HG03432 (cell line): ENCODE data around the gene NRXN2.

Experiments used
- ATAC-seq: cut with Tn5 transposase; IDR thresholded peaks from one replicate; pipeline ENCODE4 v1.9.1; 2021; ENCODE audit warnings: mild to moderate bottlenecking, moderate library complexity; ENCODE audit not compliant: unreplicated experiment

NRXN2 gene

GRCh38 chr11:64759131-64759721 lies 36.2 kb upstream of the NRXN2 start:
- ATAC-seq: no peak

- ATAC-seq: no peak
These were observed 35.5 kb upstream of the NRXN2 start for GRCh38 chr11:64758330-64759079.

GRCh38 chr11:64757549-64758329 lies 34.7 kb upstream of the NRXN2 start:
- ATAC-seq: no peak

- no peak for ATAC-seq
These were observed 32.8 kb upstream of the NRXN2 start for GRCh38 chr11:64755681-64756361.

GRCh38 chr11:64754919-64755662 lies 32.1 kb upstream of the NRXN2 start:
- no peak for ATAC-seq

- ATAC-seq: no peak
These were observed 31.3 kb upstream of the NRXN2 start for GRCh38 chr11:64754124-64754918.

- ATAC-seq: no peak
These were observed 30.6 kb upstream of the NRXN2 start for GRCh38 chr11:64753380-64754123.

GRCh38 chr11:64753019-64753379 lies 30.0 kb upstream of the NRXN2 start:
- ATAC-seq: no peak

GRCh38 chr11:64752175-64752970 lies 29.4 kb upstream of the NRXN2 start:
- no peak for ATAC-seq

- no peak for ATAC-seq
These were observed 28.6 kb upstream of the NRXN2 start for GRCh38 chr11:64751580-64751979.

- ATAC-seq: no peak
These were observed 28.1 kb upstream of the NRXN2 start for GRCh38 chr11:64751136-64751535.

- ATAC-seq: no peak
These were observed 27.5 kb upstream of the NRXN2 start for GRCh38 chr11:64750361-64751054.

GRCh38 chr11:64747961-64748665 lies 25.1 kb upstream of the NRXN2 start:
- no peak for ATAC-seq

GRCh38 chr11:64746486-64746885 lies 23.5 kb upstream of the NRXN2 start:
- no peak for ATAC-seq

GRCh38 chr11:64745521-64746328 lies 22.7 kb upstream of the NRXN2 start:
- no peak for ATAC-seq

- ATAC-seq: no peak
These were observed 22.2 kb upstream of the NRXN2 start for GRCh38 chr11:64745189-64745520.
